Glutamatergic neuron (in vitro differentiated cells): ENCODE results near the gene TTC39C. TPM values are rescaled to one million over a fixed set of nuclear protein-coding genes. Genes with fewer than 3 reads are reported as not detected.

Source experiments
- DNase-seq: peaks from one replicate; pipeline ENCODE4 v3.0.0; 2022
- H3K27ac Mint-ChIP-seq: one replicate; pipeline ENCODE4 v1.8.0; 2020; ENCODE audit warnings: mild to moderate bottlenecking, mixed read lengths, inconsistent platforms; ENCODE audit not compliant: unreplicated experiment
- H3K27me3 Mint-ChIP-seq: one replicate; pipeline ENCODE4 v1.8.0; 2020; ENCODE audit warnings: mild to moderate bottlenecking, moderate library complexity, mixed read lengths, inconsistent platforms; ENCODE audit not compliant: unreplicated experiment
- H3K36me3 Mint-ChIP-seq: one replicate; pipeline ENCODE4 v1.8.0; 2020; ENCODE audit warnings: mild to moderate bottlenecking, mixed read lengths, inconsistent platforms; ENCODE audit not compliant: unreplicated experiment
- H3K4me1 Mint-ChIP-seq: one replicate; pipeline ENCODE4 v1.8.0; 2020; ENCODE audit warnings: mild to moderate bottlenecking, low read depth, mixed read lengths, inconsistent platforms; ENCODE audit not compliant: unreplicated experiment
- H3K4me3 Mint-ChIP-seq: one replicate; pipeline ENCODE4 v1.8.0; 2020; ENCODE audit warnings: mild to moderate bottlenecking, mixed read lengths, inconsistent platforms; ENCODE audit not compliant: unreplicated experiment
- H3K9me3 Mint-ChIP-seq: one replicate; pipeline ENCODE4 v1.8.0; 2020; ENCODE audit warnings: mild to moderate bottlenecking, moderate library complexity, mixed read lengths, inconsistent platforms; ENCODE audit not compliant: unreplicated experiment
- total RNA-seq: library from RNA; stranded (reverse); fragmentation: NEBNext Ultra II Directional; extraction: Animal tissue kit (Norgen Biotek cat#: 25700); gene quantifications from one replicate; pipeline ENCODE4 v1.2.1, GENCODE V29; 2021; ENCODE audit not compliant: unreplicated experiment
- TF ChIP-seq, protein P1 (sequence below): fragments of 200-600 bp; sonication (generic); IDR thresholded peaks from one replicate; pipeline ENCODE4 v1.5.0; 2021; ENCODE audit not compliant: partially characterized antibody, unreplicated experiment

Gene TTC39C
- total RNA-seq, 1 donor from 2014 or later, result 29.2 TPM

DNA sequence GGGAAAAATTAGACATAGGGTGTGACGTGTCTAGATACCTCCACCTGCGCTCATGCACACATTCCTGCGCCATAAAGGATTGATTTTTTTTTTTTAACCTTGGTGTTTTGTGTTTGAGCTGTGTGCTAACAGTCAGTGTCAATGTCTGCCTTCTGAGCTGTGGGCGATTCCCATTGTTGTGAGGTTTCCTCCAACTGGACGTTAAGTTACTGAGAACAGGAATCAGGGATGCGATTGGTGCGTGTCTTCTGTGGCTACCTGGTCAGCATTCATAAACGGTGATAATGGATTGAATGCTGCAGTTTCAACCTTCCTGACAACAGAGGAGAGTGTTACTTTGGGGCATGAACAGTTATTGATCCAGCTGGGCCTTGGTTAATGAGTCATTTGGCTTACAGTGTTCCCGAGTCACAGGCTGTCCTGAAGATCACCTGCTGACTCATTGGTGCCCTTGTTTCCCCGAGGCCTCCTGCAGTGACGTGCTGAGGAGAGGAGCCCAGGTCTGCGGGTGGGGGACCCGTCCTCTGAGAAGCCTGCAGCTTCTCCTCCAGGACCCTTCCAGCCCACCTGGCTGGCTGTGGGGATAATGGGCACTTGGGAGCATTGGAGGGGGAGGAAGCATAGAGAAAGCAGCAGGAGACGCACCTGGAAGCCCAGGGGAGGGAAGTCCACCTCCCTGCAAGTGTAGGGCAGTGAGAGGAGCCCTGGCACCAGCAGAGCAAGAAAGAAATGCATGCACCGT lies 98.5 kb downstream of the TTC39C start:
- Mint-ChIP-seq H3K27me3 (peaks cover 1% of the 10 kb centered on the region), H3K36me3 (no peaks in the 10 kb centered on the region), H3K4me3 (no peak overlapping the region), H3K27ac (peak overlapping the region; percentile 5), H3K9me3 (peaks cover 3% of the 10 kb centered on the region), H3K4me1 (peaks cover 13% of the 10 kb centered on the region)
- TF ChIP-seq, protein P1, sequence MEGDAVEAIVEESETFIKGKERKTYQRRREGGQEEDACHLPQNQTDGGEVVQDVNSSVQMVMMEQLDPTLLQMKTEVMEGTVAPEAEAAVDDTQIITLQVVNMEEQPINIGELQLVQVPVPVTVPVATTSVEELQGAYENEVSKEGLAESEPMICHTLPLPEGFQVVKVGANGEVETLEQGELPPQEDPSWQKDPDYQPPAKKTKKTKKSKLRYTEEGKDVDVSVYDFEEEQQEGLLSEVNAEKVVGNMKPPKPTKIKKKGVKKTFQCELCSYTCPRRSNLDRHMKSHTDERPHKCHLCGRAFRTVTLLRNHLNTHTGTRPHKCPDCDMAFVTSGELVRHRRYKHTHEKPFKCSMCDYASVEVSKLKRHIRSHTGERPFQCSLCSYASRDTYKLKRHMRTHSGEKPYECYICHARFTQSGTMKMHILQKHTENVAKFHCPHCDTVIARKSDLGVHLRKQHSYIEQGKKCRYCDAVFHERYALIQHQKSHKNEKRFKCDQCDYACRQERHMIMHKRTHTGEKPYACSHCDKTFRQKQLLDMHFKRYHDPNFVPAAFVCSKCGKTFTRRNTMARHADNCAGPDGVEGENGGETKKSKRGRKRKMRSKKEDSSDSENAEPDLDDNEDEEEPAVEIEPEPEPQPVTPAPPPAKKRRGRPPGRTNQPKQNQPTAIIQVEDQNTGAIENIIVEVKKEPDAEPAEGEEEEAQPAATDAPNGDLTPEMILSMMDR, result no peak
- DNase-seq, result no peak

DNA sequence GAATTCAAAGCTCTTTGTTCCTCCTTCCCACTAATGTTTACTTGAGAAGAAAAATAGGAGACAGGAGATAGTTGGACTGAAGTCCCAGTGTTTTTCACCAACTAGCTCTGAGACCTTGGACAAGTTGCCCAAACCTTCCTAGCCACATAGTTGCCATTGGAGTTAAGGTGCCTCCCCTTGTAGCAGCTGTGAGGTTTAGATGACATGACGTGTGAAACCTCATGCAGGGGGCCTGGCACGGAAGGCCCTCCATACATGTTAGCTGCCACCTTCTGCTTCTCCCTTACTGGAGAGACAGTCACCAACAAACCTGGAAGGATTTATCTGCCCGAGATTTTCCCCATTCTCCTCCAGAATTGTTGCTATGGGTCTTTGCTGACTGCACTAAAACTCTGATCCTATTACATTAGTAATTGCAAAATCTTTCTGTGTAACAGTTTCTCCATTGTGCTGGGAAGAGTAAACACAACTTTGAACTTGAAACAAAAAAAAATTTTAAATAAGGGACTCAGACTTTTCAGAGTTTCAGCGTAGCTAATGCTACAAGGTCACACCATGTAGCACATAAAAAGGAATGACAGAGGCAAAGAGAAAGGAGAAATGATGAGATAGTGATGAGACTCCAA lies 100.5 kb downstream of the TTC39C start:
- H3K36me3 Mint-ChIP-seq, result no peaks in the 10 kb centered on the region
- H3K4me3 Mint-ChIP-seq, result no peak overlapping the region

DNA sequence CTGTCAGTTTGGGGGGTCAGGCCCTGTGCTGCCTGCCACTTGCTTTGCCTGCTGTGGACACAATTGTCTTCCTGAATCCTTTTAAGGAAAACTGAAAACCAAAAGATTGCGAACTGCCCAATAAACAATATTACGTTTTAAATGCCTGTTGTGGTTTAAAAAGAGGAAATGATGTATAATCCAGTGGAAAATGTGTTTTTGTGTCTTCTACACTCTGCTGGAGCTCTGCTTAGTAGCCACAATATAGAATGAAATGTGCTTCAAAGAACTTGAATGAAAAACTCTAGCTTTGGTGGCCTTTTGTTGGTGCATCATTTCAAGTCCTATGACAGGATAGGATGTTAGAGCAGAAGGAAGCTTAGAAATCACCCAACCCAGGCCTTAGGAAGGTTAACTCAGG lies 101.1 kb downstream of the TTC39C start:
- H3K27ac Mint-ChIP-seq, result no peak overlapping the region
- H3K9me3 Mint-ChIP-seq, result peaks cover 3% of the 10 kb centered on the region
- no peaks in the 10 kb centered on the region for H3K36me3 Mint-ChIP-seq
- H3K4me1 Mint-ChIP-seq, result peaks cover 13% of the 10 kb centered on the region
- TF ChIP-seq, protein P1, result no peak
- no peak overlapping the region for H3K4me3 Mint-ChIP-seq
- H3K27me3 Mint-ChIP-seq, result peaks cover 3% of the 10 kb centered on the region
- DNase-seq, result no peak

More for the DNA sequence above, 100.5 kb downstream of the TTC39C start:
- TF ChIP-seq, protein P1, result no peak
- Mint-ChIP-seq H3K27me3 (peaks cover 3% of the 10 kb centered on the region), H3K27ac (no peak overlapping the region), H3K4me1 (peaks cover 13% of the 10 kb centered on the region), H3K9me3 (peaks cover 3% of the 10 kb centered on the region)
- no peak for DNase-seq

DNA sequence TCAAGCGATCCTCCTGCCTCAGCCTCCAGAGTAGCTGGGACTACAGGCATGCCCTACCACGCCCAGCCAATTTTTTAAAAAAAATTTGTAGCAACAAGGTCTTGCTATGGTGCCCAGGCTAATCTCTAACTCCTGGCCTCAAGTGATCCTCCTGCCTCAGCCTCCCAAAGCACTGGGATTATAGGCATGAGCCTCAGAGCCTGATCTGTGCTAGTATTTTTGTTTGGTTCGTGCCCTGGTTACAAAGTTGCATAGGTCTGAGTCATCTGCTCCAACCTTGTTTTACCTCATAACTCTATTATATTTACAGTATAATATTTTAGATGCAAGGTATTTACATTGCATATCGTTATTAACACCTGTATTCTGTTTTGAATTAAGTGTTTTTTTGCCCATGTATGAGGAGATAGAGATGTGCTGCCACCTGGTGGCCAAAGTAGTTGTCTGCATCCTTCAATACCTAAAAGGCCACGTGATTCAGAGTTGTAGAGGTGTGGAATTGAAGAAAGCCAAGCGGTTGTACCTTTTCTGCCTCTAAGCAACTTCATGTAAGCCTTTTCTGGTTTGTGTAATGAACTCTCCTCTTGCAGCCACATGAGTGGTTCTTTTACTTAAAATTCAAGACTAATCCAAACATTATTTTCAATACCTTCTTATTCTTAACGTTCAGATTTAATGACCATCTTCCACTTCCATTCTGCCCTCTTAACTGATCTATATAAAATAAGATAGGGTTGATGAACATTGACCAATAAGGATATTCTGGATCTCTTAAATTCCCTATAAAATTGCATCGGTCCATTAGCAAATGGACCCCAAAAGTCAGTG lies 104.4 kb downstream of the TTC39C start:
- no peak overlapping the region for H3K4me3 Mint-ChIP-seq
- H3K9me3 Mint-ChIP-seq, result peaks cover 3% of the 10 kb centered on the region
- peak; percentile 70 for DNase-seq
- TF ChIP-seq, protein P1, result peak; percentile 95
- peaks cover 7% of the 10 kb centered on the region for H3K27me3 Mint-ChIP-seq
- H3K4me1 Mint-ChIP-seq, result peaks cover 2% of the 10 kb centered on the region
- no peak overlapping the region for H3K27ac Mint-ChIP-seq
- H3K36me3 Mint-ChIP-seq, result no peaks in the 10 kb centered on the region

DNA sequence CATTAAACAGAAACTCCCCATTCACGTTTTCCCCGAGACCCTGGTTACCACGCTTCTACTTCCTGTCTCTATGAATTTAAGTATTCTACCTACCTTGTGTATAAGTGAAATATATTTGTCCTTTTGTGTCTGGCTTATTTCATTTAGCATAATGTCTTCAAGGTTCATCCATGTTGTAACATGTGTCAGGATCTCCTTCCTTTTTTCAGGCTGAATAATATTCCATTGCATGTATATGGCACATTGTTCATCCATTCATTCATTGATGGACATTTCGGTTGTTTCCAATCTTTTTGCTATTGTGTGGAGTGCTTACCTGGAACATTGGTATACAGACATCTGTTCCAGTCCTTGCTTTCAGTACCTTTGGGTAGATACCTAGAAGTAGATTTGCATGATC lies 106.1 kb downstream of the TTC39C start:
- H3K9me3 Mint-ChIP-seq, result no peaks in the 10 kb centered on the region
- peaks cover 7% of the 10 kb centered on the region for H3K27me3 Mint-ChIP-seq
- TF ChIP-seq, protein P1, result no peak
- no peaks in the 10 kb centered on the region for H3K36me3 Mint-ChIP-seq
- no peak for DNase-seq
- no peaks in the 10 kb centered on the region for H3K4me1 Mint-ChIP-seq
- no peak overlapping the region for H3K27ac Mint-ChIP-seq
- no peak overlapping the region for H3K4me3 Mint-ChIP-seq
